Measurements from ENCODE around the gene CYP2A13. TPM values are rescaled to one million over a fixed set of nuclear protein-coding genes. Genes with fewer than 3 reads are reported as not detected.
A peak's percentile ranks its signal among the peaks of the same experiment; 100 is the strongest.

Gene CYP2A13
- total RNA-seq, 3 donors from 2014 or later (not counting 1 experiment from before 2014, with no cell fraction given), result not detected

DNA sequence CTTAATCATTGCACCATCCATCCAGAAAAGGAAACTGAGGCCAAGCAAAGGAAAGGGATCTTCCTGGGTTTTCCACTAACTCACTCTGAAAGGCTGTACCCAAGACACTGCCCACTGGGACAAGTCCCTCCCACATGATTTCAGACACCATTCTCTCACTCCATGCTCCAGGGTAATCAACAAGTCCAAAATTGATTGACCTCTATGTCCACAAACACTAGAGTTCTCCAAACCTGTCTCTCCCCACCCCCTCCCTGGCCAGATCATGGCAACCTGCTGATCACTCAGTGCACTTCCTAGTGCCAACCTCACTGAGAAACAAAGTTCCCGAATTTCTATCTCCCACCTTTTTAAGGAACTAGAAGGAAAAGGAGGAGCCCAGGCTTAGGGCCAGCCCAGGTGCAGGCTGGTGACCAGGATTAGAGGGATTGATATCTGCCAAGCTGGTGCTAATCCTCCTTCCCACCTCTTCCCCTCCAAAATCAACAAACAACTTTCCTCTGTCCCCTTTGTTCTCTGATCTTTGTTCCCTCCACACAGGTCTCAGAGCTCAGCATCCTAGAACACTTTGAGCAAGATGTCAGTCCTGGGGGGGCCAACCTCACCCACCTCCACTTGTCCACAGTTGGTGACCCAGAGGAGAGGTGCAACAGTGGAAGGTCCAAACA lies 2.4 kb upstream of the CYP2A13 start:
- no peaks in the 10 kb centered on the region for H3K36me3 ChIP-seq (ENCODE audit: control insufficient read depth, insufficient read depth, low read length)
- no peak overlapping the region for H3K4me3 ChIP-seq (ENCODE audit: low read length)
- Mint-ChIP-seq H3K27me3 (ENCODE audit: low read depth in 2 of 2) (peaks cover 48 to 57% of the 10 kb centered on the region in 2 donors), H3K9me3 (no peaks in the 10 kb centered on the region), H3K4me3 (no peak overlapping the region), H3K36me3 (peaks cover 4% of the 10 kb centered on the region), H3K27ac (no peak overlapping the region), H3K4me1 (peaks cover 0 to 17% of the 10 kb centered on the region in 2 donors)
- peaks cover 5% of the 10 kb centered on the region for H3K4me1 ChIP-seq (ENCODE audit: control insufficient read depth, insufficient read depth, low read length)
- no peak overlapping the region for H3K27ac ChIP-seq (ENCODE audit: low read length)
- no CpG with 5 or more reads among the region's 1 CpG for WGBS (ENCODE audit: insufficient coverage)
- H3K27me3 ChIP-seq (ENCODE audit: control insufficient read depth, insufficient read depth, low read length), result peaks cover 9% of the 10 kb centered on the region
- TF ChIP-seq, protein P1, sequence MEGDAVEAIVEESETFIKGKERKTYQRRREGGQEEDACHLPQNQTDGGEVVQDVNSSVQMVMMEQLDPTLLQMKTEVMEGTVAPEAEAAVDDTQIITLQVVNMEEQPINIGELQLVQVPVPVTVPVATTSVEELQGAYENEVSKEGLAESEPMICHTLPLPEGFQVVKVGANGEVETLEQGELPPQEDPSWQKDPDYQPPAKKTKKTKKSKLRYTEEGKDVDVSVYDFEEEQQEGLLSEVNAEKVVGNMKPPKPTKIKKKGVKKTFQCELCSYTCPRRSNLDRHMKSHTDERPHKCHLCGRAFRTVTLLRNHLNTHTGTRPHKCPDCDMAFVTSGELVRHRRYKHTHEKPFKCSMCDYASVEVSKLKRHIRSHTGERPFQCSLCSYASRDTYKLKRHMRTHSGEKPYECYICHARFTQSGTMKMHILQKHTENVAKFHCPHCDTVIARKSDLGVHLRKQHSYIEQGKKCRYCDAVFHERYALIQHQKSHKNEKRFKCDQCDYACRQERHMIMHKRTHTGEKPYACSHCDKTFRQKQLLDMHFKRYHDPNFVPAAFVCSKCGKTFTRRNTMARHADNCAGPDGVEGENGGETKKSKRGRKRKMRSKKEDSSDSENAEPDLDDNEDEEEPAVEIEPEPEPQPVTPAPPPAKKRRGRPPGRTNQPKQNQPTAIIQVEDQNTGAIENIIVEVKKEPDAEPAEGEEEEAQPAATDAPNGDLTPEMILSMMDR (IDR thresholded peaks at IDR 0.05), result no peak
- intact Hi-C loops (cut with micrococcal nuclease), result no loop called here
- ATAC-seq (no peak), DNase-seq (no peak)
- H3K9me3 ChIP-seq (ENCODE audit: control insufficient read depth, insufficient read depth, low read length), result no peaks in the 10 kb centered on the region

DNA sequence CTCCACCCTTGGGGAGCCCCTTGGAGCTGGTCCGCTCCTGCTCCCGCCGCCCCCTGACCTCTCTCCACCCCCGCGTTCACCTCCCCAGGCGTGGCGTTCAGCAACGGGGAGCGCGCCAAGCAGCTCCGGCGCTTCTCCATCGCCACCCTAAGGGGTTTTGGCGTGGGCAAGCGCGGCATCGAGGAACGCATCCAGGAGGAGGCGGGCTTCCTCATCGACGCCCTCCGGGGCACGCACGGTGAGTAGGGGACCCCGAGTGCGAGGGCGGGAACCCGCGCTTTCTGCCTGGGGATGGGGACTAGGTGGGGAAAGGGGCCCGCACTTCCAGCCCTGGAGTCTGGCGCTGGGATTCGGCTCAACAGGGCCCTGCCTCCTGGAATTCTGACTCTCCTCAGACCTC lies 1.7 kb downstream of the CYP2A13 start:
- Histone ChIP-seq H3K9me3 (ENCODE audit: control insufficient read depth, insufficient read depth, low read length) (no peaks in the 10 kb centered on the region), H3K27me3 (ENCODE audit: control insufficient read depth, insufficient read depth, low read length) (peaks cover 9% of the 10 kb centered on the region), H3K4me3 (ENCODE audit: low read length) (no peak overlapping the region), H3K27ac (ENCODE audit: low read length) (no peak overlapping the region), H3K36me3 (ENCODE audit: control insufficient read depth, insufficient read depth, low read length) (no peaks in the 10 kb centered on the region), H3K4me1 (ENCODE audit: control insufficient read depth, insufficient read depth, low read length) (peaks cover 5% of the 10 kb centered on the region)
- H3K27ac Mint-ChIP-seq, result peak overlapping the region; percentile 1 to 2
- no peaks in the 10 kb centered on the region for H3K9me3 Mint-ChIP-seq
- H3K36me3 Mint-ChIP-seq, result no peaks in the 10 kb centered on the region
- intact Hi-C loops (cut with micrococcal nuclease), result no loop called here
- TF ChIP-seq, protein P1 (IDR thresholded peaks at IDR 0.05), result no peak
- ATAC-seq (no peak), DNase-seq (peak in 1 of 2 donors; percentile 20)
- peaks cover 0 to 26% of the 10 kb centered on the region in 2 donors for H3K4me1 Mint-ChIP-seq
- H3K27me3 Mint-ChIP-seq (ENCODE audit: low read depth in 2 of 2), result peaks cover 63 to 76% of the 10 kb centered on the region in 2 donors
- 5% methylated on average over 32 of the region's 32 CpGs for WGBS (ENCODE audit: insufficient coverage)
- H3K4me3 Mint-ChIP-seq, result no peak overlapping the region

- Histone ChIP-seq H3K27ac (ENCODE audit: low read length) (no peak overlapping the region), H3K9me3 (ENCODE audit: control insufficient read depth, insufficient read depth, low read length) (no peaks in the 10 kb centered on the region), H3K4me1 (ENCODE audit: control insufficient read depth, insufficient read depth, low read length) (no peaks in the 10 kb centered on the region), H3K27me3 (ENCODE audit: control insufficient read depth, insufficient read depth, low read length) (peaks cover under 1% of the 10 kb centered on the region), H3K36me3 (ENCODE audit: control insufficient read depth, insufficient read depth, low read length) (no peaks in the 10 kb centered on the region), H3K4me3 (ENCODE audit: low read length) (no peak overlapping the region)
- Mint-ChIP-seq H3K27me3 (ENCODE audit: low read depth in 2 of 2) (peaks cover 33 to 63% of the 10 kb centered on the region in 2 donors), H3K4me1 (peaks cover 0 to 13% of the 10 kb centered on the region in 2 donors), H3K9me3 (no peaks in the 10 kb centered on the region), H3K4me3 (no peak overlapping the region), H3K36me3 (no peaks in the 10 kb centered on the region), H3K27ac (no peak overlapping the region)
- WGBS (ENCODE audit: insufficient coverage), result 37% methylated on average over 15 of the region's 15 CpGs
- ATAC-seq (peak; percentile 50 to 81 (median 70)), DNase-seq (no peak)
- TF ChIP-seq, protein P1 (IDR thresholded peaks at IDR 0.05), result no peak
- intact Hi-C loops (cut with micrococcal nuclease), result no loop called here
Measured at GRCh38 chr19:41095703-41096102, 7.5 kb downstream of the CYP2A13 start.

- peaks cover 3% of the 10 kb centered on the region for H3K36me3 Mint-ChIP-seq
- H3K9me3 Mint-ChIP-seq, result peaks cover 0 to 1% of the 10 kb centered on the region in 2 donors
- TF ChIP-seq, protein P1 (IDR thresholded peaks at IDR 0.05), result no peak
- Histone ChIP-seq H3K27me3 (ENCODE audit: control insufficient read depth, insufficient read depth, low read length) (no peaks in the 10 kb centered on the region), H3K9me3 (ENCODE audit: control insufficient read depth, insufficient read depth, low read length) (no peaks in the 10 kb centered on the region), H3K4me3 (ENCODE audit: low read length) (no peak overlapping the region), H3K4me1 (ENCODE audit: control insufficient read depth, insufficient read depth, low read length) (no peaks in the 10 kb centered on the region), H3K36me3 (ENCODE audit: control insufficient read depth, insufficient read depth, low read length) (no peaks in the 10 kb centered on the region), H3K27ac (ENCODE audit: low read length) (no peak overlapping the region)
- peaks cover 30 to 63% of the 10 kb centered on the region in 2 donors for H3K27me3 Mint-ChIP-seq (ENCODE audit: low read depth in 2 of 2)
- WGBS (ENCODE audit: insufficient coverage), result 89% methylated on average over 7 of the region's 7 CpGs
- H3K27ac Mint-ChIP-seq, result no peak overlapping the region
- intact Hi-C loops (cut with micrococcal nuclease), result no loop called here
- peak in 1 of 2 donors; percentile 44 for DNase-seq
- H3K4me1 Mint-ChIP-seq, result peaks cover 0 to 10% of the 10 kb centered on the region in 2 donors
- ATAC-seq, result no peak
- H3K4me3 Mint-ChIP-seq, result no peak overlapping the region
Measured at GRCh38 chr19:41096353-41096752, 8.1 kb downstream of the CYP2A13 start.

Measured in natural killer cell (primary cell).